HG03521 (cell line): Measurements from ENCODE around the gene TNK1.

ENCODE experiments used
- ATAC-seq: cut with Tn5 transposase; IDR thresholded peaks from one replicate; pipeline ENCODE4 v1.9.1; 2021; ENCODE audit warnings: mild to moderate bottlenecking, moderate library complexity; ENCODE audit not compliant: unreplicated experiment

TNK1 gene

DNA sequence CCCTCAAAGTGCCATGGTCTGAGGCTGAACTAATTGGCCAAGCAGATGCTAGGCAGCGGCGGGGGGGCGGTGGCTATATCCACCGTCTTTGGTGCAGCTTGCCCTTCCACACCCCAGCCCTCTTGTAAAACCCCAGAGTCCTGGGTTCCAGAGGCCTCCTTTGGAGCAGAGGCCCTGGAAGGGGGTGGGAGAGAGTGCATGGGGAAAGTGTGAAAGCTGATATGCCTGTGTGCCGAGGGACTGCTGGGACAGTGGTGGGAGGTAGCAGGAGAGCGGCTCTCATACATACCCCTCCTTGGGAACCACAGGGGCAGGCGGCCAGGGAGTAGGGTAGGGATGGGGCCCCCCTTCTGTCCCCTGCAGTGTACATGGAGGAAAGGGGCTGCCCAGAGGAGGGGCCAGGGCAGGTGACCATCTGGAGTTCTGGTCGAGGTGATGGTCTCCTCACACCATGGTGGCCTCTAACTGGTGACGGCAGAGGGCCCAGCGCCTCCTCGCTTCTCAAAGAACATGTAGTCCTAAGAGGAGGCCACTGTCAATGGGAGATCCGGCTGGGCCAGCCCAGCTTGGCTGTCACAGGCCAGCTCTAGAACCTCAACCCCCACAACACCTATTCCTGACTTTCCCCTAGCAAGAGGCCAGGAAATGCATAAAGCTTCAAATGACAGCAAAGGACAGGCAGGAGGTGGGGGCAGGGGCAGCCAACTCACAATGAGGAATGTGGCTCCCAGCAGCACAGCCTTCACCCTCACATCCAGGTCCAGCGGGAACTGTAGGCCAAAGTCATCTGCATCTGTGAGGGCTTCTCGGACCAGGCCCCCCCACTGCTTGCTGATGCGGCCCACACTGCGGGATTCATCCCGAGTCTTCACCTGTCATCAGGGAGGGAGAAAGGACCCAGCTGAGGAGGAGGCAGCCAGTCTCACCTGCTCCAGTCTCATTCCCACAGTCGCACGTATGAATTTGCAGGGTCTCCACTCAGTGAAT is 9.3 kb downstream of the TNK1 start:
- no peak for ATAC-seq

DNA sequence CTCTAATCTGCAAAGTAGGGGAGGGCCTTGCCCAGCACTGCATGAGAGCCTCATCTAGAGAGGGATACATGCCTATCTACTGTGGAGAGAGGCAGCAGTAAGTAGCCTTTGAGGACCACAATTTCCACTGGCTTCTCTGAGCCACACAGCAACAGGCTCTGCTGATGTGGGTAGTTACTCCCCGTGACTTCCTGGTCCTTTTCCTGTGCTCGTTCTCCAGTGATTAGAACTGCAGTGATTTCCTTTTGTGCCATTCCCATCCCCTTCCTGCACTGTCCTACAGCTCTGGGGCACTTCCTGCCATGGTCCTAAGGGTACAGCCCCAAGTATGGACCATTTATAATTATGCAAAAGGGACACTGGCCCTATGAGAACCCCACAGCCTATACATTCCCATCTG is 10.4 kb downstream of the TNK1 start:
- ATAC-seq, result no peak

DNA sequence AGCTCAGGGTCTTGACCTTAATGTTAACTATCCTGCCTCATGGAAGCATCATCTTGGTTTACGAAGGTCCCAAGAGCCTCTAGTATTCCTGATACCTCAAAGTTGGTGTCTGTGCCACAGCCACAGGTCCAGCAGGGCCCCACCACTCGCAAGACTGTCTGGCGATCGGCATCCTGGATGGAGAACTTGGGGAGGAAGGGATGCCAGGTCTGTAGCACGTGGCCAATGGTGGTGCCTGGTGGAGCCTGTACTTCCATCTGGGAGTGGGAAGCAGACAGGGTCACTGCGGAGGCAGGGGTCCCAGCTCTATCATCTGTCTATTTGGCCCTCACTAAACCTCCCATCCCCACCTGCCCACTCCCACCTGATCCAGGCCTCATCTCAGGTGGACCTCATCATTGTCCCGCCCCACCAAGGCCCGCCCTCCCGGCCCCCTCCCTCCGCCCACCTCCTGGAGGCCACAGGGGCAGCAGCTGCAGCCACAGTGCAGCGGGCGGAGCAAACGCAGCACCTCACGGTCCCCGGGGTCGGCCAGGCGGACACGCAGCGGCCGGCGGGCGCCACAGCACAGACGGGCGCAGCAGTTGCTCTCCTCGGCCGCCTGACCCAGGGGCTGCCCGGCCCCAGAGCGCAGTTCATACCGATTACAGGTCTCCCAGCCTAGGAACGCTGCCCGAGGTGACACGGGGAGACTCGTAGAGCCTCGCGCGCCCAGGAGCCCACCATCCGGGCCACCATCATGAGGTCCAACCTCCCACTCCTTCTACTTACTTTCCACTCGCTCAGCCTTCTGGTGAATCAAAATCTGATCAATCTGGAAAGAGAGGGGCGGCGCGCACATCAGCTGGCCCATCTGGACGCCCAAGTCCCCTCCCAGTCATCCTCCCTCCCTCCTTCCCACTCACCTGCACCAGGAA is 12.1 kb downstream of the TNK1 start:
- ATAC-seq, result no peak

DNA sequence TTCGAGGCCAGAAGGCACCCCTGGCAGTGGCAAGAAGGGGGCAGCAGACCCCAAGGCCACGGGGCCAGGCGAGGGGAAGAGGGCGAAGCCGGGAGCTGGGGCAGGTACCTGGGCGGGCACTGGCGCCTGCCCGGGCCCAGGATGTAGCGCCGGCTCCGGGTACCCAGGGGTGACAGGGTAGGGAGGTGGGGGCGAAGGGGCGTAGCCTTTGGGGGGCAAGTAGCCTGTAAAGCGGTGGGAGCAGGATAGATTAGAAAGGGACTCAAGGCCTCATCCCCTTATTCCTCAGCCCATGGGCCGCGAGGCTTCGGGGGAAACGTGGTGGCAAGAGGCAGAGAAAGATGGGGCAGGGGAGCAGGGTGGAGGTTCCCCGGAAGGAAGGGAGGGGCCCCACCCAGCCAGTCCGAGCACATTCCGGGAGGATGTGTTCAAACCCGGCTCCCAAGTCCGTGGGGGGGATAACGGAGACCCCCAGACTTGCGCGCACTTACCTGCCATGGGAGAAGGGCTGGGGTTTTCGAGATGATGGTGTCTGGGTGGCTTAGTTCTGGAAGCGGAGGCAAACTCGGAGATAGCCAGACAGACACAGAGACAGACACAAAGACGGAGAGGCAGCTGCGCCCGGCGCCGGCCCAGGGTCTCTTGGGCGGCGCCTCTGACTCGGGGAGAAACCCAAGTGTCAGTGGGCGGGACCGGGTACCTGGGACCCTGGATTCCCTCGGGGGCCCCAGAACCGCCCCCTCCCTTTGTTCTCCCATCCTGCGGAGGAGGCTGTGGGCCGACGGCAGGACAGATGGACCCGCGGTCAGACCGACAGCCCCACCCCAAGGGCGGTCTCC is 12.9 kb downstream of the TNK1 start:
- ATAC-seq, result peak; percentile 25

DNA sequence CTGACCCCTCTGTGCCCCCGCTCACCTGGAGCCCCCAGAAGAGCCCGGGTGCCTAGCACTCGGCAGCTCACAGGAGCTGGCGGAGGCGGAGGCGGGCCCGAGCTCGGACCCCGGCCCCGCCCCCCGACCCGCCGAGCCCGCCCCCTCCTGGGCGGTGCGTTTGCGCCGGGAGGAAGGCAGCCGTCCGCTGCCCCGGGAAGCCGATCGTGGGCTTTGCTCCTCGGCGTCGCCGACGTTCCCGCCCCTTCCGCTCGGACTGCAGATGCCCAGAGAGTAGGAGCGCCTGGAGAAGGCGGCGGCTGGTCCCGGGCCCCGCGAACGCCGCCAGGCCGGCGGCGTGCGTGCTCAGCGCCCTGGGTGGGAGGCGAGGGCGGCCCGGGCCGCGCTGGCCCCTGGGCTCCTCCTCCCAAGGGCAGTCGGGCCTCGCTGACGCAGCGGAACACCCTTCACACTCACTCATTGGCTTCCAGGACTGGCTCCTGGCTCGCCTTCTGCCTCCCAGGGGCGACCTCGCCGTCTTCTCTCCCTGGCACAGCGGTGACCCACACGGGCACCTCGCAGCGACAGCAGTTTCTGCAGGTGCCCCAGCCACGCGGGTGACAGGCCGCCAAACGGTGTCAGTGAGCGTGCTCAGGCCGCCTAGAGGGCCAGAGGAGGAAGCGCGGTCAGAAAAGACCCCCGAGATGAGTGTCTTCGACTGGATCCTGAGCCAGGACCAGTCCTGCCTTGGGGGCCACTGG is 13.7 kb downstream of the TNK1 start, which contains the start of gene PLSCR3:
Gene PLSCR3, minus strand, starts transcription at position 74 of the 740 bp plus-strand sequence. CDS start 415 bp downstream, outside the sequence.
- peak; percentile 74 for ATAC-seq

DNA sequence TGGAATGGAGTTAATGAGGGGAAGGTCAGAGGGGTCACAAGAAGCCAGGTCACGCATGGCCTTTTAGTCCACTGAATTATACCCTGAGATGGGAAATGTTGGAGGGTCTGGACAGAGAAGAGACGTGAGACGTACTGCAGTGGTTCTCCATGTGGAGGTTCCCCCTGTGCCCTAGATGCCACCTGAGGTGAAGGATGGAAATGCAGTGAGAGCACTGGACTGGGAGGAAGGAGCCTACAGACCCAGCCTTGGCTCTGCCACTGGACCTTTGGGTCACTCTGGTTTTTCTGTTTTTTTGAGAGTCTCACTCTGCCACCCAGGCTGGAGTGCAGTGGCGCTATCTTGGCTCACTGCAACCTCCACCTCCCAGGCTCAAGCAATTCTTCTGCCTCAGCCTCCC is 15.3 kb downstream of the TNK1 start:
- no peak for ATAC-seq

DNA sequence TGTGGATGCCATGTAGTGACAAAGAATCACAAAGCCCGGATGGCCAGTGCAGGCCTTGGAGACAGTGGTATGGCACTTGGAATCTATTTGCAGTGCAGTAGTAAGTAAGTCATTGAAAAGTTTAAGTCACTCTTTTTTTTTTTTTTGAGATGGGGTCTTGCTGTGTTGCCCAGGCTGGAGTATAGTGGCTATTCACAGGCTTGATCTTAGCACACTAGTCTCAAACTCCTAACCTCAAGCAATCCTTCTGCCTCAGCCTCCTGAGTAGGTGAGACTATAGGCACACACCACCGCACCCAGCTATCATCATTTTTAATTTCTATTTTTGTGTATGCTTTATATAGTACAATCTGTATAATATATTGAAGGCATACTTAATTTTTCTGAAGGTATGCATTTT is 17.7 kb downstream of the TNK1 start:
- ATAC-seq, result no peak

DNA sequence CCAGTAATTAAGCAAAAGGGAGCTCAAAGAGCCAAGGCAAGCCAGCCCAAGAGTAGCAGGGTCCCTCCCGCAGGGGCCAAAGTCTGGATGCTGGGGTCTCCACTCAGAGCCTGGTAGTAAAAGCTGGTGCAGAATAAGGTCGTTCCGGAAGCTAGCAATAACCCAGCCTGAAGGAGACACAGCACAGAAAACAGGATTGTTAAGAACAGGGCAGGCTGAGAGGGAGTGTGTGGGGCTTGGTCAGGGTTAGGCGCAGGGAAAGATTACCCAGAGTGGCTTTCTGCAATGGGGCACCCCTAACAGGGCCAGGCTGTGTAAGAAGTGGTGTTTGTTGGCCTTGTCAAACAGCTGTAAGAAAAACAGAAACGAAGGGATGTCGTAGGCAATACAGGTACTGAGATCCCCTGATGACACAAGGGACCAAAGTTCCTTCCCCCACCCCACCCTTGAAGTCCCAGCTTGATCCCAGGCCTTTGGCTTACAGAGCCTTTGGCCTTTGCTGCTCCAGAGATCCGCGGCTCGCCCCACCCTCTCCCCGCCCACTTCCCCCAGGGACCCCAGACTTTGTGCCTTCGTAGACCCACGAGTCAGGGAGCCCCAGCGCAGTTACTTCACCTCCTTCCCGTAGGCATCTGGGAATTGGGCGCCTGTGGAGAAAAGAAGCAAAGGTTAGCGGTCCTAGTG is 22.3 kb downstream of the TNK1 start:
- no peak for ATAC-seq

DNA sequence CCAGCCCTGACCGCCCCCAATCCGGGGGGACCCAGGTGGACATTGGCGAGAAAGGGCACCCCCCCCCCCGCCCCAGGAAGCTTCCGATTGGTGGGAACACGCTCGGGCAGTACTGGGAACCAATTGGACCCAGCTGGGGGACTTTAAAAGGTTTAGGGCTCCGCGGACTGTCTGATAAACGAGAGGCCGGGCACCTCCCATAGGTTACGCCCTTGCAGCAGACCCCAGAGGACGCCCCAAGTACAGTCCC is 22.8 kb downstream of the TNK1 start:
- ATAC-seq, result no peak

DNA sequence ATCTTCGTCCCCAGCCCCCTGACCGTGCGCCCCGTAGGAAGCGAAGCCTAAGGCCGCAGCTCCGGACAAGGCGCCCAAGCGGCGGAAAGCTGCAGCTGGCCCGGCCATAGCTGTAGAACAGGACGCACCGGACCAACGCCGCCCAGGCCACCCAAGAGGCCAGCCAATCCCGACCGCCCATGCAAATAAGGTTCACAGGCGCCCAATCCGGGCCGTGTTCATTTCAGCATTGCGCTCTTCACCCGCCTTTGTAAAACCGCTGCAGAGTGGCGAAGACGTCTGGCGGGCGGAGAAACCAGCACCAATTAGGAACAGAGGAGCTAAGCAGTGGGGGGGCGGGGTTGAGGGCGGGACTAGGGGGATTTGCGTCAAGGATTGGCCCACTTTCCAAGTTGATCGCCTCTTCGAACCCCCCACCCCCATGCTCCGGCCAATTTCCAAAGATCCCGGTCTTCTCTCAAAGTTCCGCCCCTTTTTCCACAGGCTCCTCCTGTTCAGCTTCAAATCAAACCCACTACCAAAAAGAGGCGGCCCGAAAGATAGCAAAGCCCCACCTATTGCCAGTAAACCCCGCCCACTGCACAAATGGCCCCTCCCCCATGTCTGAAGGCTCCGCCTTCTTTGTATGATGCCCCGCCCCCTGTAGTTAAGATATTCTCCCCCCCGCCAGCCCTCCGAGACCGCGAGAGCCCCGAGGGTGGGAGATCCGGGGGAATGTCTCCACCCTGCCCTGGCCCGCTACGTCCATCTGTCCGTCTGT is 23.3 kb downstream of the TNK1 start, which contains the start of gene TMEM256:
Gene TMEM256, minus strand, starts transcription at position 121 of the 760 bp plus-strand sequence. Its CDS starts 13 bp downstream, at position 108.
- ATAC-seq, result peak; percentile 98

DNA sequence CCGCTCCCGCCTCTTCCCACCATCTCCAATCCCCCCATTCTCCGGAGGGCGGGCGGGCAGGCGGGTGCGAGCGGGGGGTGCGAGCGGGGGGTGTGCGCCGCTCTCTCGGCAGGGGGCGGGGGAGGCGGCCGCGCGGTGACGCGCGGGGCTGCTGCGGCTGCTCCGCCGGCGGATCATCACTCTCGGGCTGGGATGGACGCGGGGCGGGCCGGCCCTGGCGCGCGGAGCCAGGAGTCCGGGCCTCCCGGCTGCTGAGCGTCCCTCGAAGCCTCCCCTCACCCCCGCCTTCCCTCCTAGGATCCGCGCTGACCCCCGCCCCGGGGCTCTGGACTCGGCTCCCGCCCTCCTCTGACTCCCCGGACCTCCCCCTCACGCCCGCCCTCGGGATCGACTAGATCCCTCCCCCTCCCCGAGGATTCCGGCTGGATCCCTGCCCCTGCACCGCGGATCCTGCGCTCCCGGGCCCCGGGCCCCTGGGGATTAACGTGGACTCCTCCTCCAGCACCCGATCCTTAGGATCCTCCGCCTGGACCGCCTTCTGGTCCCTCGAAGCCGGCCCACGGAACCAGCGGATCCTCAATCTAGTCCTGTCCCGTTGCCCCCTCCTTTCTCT is 24.0 kb downstream of the TNK1 start:
- peak; percentile 6 for ATAC-seq

DNA sequence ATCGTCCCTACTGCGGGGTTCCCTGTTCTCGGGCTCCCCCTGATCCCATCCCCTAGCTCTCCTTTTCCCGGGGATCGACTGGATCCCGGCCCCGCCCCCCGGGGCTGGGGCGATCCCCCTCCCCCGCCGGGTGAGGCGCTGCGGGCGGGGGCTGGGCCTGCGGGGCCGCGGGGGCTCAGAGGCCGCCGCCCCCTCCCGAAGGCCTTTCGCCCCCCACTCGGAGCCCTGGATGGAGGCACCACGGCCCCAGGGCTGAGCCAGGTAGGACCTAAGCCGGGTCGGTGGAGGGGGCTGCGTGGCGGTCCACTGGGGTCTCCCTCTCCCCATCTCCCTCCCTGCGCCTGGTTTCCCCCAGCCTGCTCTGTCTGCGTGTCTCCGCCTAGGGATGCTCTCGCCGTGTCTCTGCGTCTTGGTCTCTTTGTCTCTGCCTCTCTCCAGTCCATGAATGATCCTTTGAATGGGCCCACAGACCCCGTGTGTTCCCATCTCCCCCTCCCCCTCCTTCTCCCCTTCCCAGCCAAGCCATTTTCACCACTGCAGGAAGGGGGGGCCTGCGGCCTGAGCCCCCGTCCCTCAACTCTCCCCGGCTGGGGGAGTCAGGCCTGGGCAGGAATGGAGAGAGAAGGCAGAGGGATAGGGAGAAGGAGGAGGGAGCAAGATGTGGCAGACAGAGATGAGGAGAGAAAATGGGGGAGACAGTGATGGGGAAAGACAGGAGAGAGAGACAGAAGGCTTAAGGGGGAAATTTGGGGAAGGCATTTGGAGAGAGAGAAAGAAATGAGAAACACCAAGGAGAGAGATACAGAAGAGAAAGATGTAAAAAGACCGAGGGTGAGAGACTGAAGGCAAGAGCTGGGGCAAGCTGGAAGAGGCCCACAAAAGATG is 24.7 kb downstream of the TNK1 start:
- no peak for ATAC-seq

DNA sequence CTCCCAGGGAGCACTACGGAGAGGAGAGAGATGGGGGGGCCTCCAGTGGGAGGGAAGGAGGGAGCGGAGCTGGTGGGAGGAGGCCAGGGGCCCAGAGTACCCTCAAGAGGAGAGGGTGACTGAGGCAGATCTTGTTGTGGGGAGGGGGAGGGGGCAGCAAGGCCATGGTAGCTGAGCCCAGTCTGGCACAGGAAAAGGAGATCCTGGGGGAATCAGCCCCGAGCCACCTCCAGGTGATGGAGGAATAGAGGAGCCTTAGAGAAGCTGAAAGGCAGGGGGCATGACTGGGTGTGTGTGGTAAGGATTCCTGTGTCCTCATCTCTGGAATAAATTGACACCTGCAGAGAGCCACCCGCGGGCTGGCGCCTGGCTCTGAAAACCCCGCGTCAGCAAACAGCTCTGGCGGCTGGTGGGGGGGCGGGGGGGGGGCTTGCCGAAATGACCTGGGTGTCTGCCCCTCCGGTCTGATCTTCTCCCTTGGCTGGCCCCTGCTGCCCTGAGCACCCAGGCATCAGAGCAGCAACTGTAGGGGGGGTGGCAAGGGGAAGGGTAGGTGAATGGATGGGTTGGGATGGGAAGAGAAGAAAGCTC is 25.4 kb downstream of the TNK1 start:
- ATAC-seq, result no peak

DNA sequence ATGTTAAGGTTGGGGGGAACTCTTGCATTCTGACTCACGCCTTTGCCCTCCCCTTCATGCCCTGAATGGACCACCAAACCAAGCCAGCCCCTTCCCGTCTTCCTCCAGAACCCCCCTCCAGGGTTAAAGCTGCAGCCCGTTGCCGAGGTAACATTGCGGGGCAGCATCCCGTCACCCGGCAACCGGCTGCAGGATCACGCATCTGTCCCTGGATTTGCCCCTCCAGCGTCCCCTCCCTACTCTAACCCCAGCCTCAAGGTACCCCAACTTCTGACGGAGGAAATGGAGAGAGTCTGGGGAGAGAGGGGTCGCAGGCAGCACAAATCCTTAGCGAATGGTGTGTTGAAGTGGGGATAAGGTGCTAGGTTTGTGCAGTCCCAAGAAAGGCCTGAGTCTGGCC is 26.2 kb downstream of the TNK1 start:
- no peak for ATAC-seq

DNA sequence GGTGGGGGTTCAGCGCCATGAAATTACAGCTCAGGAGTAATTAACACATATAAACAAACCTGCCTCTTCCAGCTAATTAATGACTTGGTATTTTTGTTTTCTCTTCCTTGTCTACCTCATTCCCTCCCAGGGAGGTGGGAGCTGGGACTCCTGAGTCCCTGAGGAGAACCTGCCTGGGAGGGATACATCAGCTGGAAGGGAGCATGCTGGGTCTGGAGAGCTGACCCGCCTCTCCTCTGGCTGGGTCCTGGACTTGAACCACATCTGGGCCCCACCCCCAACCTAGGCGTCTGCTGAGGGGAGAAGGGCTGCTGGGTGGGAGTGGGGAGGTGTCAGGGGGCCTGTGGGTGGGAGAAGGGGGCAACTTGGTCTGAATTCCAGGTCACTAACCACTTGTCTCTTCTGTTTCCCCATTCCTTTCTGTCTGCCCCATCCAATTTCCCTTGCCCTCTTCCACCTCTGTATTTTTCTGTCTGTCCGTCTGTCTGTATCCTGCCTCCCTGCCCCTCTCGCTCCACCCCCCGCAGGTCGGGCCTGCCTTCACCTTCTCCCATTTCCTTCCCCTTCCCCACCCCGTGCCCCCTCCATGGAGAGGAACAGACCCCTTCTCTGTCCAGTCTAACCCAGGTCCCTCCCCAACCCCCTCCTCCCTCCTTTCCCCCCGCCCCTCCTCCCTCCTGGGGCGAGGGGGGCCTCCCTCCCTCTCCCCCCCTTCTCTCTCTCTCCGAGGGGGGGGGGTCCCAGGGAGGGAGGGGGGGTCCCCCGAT is 26.8 kb downstream of the TNK1 start, which contains the start of gene NLGN2:
Gene NLGN2, plus strand, starts transcription at position 361 of the 767 bp plus-strand sequence. CDS start 411 bp downstream, outside the sequence.
- ATAC-seq, result no peak

DNA sequence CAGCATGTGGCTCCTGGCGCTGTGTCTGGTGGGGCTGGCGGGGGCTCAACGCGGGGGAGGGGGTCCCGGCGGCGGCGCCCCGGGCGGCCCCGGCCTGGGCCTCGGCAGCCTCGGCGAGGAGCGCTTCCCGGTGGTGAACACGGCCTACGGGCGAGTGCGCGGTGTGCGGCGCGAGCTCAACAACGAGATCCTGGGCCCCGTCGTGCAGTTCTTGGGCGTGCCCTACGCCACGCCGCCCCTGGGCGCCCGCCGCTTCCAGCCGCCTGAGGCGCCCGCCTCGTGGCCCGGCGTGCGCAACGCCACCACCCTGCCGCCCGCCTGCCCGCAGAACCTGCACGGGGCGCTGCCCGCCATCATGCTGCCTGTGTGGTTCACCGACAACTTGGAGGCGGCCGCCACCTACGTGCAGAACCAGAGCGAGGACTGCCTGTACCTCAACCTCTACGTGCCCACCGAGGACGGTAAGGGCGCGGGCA is 27.4 kb downstream of the TNK1 start:
- no peak for ATAC-seq
